ENCODE measurements around the gene CCDC71L.

The CCDC71L gene

DNA sequence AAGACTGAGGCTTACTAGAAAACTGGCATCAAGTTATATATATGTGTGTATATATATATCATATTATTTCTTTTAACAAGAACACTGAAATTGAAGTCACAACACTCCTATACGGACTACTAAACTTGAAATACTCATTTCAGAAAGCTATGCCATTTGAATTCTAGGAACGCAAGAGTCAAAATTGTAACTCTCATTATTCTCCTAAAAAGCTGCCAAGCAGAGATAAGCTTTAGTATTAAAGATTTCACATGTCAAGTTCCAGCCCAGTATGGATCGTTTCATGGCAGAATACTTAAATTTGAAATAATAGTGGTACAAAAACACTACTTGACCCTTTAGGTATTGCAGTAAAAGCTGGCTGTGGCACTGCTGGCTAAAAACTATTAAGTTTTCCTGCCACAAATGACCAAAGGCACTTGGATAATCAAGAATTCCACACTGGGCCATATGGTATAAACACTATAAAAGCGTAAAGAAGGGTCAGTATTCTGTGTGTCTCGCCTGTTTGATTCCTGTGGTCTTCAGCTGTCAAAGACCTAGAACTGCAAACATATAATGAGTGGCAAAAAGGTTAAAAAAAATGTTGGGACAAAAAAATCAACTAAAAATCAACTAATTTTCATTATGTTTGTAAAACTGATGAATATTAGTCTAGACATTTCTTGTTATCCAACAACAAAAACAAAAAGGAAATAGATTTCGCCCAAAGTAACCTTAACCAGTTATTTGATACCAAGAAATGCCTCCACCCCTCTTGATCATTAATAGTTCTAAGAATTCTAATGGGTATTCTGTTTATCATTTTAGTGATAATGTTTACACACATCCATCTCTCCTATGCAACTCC is 2.4 kb downstream of the CCDC71L start:
- no peak for DNase-seq

GRCh38 chr7:106657085-106657991 is 3.6 kb downstream of the CCDC71L start:
- DNase-seq: no peak

GRCh38 chr7:106655703-106656498 is 5.1 kb downstream of the CCDC71L start:
- no peak for DNase-seq

GRCh38 chr7:106653488-106653887 is 7.5 kb downstream of the CCDC71L start:
- no peak for DNase-seq

GRCh38 chr7:106652909-106653308 is 8.0 kb downstream of the CCDC71L start:
- no peak for DNase-seq

- DNase-seq: no peak
These were observed 8.9 kb downstream of the CCDC71L start for GRCh38 chr7:106652092-106652491.

- no peak for DNase-seq
These were observed 14.7 kb downstream of the CCDC71L start for GRCh38 chr7:106646256-106646655.

GRCh38 chr7:106644999-106645398 is 16.0 kb downstream of the CCDC71L start:
- no peak for DNase-seq

GRCh38 chr7:106643216-106644000 is 17.6 kb downstream of the CCDC71L start:
- DNase-seq: no peak

- no peak for DNase-seq
These were observed 19.5 kb downstream of the CCDC71L start for GRCh38 chr7:106641416-106641815.

DNA sequence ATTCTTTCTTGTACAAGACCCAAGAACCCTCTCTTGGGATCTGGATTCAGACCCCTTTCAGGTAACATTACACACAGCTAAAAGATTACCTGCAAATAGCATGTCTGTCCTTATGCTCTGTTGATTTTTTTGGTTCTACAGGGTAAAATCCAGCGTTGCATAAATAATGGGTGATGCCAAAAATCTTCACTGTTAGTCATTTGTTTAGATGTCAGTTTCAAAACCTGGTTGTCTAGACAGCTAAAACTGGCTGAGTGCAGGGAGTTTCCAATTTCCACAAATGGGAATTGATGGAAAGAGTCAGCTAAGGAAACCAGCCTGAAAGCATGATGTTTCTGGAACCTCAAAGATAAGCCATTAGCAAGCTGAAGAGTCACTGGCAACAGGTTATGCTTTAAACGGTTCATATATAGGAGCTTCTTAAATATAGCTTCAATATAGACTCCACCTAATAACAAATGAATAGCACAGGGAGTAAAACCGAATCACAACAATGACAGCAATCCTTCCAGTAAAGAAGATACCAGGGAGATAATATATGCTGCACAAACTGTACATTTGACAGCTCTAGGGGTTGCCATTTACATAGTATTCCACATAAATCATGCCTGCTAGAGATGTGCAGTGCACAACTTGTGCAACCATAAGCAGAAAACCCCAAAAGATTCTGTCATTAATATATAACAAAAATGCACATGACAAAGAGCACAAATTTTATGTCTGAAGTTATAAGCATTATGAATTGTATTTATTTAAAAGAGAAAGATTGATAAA is 20.4 kb downstream of the CCDC71L start:
- DNase-seq: no peak

DNA sequence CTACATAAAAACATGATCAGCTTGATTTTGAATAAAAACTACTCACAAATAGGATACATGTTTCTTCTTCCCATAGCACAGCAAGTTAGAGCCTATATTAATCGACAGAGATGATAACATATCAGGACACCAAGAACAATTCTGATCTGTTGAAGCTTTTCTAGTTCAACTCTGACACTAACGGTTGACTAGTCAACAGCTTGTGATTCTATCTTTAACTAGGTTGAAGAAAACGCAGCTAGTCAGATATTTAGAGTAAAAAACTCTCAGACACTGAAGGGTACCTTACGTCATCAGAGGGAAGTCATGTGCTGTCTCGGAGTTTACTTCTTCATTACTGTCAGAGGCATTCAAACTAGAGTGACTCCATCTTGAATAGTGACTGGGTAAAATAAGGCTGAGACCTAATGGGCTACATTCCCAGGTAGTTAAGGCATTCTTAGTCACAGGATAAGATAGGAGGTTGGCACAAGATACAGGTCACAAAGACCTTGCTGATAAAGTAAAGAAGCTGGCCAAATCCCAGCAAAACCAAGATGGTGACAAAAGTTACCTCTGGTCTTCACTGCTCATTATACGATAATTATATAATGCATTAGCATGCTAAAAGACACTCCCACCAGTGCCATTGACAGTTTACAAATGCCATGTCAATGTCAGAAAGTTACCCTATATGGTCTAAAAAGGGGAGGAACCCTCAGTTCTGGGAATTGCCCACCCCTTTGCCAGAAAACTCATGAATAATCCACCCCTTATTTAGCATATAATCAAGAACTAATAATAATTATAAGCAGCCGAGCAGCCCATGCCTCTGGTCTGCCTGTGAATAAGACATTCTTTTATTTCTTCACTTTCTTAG is 21.3 kb downstream of the CCDC71L start:
- DNase-seq: no peak

GRCh38 chr7:106635411-106635810 is 25.5 kb downstream of the CCDC71L start:
- DNase-seq: no peak

DNA sequence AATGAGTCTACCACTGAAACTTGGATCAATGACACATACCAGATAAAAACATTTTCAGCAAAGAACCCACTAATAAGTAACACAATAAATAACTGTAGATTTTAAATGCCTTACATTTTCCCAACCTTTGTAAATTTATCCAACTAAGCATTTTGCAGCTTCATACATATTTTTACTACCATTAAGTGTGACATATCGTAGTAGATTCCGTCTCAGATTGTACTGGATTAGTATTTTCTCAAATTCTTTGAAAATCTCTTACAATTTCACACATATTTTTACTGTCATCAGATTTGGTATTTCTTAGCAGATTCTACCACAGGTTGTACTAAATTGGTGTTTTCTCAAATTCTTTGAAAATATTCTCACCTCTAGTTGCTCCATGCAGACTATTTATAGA is 26.0 kb downstream of the CCDC71L start:
- DNase-seq: no peak

DNA sequence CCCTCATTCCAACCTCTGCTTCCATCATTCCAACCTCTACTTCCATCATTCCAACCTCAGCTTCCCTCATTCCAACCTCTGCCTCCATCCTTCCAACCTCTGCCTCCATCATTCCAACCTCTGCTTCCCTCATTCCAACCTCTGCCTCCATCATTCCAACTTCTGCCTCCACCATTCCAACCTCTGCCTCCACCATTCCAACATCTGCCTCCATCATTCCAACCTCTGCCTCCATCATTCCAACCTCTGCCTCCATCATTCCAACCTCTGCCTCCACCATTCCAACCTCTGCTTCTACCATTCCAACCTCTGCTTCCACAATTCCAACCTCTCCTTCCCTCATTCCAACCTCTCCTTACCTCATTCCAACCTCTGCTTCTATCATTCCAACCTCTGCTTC is 30.3 kb downstream of the CCDC71L start:
- DNase-seq: no peak

DNA sequence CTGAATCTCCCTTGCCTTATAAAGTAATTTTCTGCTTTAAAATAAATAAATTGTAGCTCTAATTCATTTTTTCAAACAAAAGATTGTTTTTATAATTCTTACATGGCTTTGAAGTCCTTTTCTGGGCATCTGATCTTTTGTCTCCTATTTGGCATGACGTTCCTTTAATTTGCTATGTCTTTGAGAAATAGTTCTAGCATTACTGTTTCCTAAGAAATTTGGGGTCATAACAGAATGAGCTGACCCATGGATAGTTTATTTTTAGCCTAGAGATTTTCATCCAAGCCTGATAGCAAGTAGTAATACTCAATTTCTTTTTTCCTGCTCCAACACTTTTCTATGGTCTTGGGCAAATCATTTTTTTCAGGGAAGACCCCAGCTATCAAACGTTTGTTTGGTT is 31.4 kb downstream of the CCDC71L start:
- no peak for DNase-seq

GRCh38 chr7:106626376-106627164 is 34.4 kb downstream of the CCDC71L start:
- no peak for DNase-seq

DNA sequence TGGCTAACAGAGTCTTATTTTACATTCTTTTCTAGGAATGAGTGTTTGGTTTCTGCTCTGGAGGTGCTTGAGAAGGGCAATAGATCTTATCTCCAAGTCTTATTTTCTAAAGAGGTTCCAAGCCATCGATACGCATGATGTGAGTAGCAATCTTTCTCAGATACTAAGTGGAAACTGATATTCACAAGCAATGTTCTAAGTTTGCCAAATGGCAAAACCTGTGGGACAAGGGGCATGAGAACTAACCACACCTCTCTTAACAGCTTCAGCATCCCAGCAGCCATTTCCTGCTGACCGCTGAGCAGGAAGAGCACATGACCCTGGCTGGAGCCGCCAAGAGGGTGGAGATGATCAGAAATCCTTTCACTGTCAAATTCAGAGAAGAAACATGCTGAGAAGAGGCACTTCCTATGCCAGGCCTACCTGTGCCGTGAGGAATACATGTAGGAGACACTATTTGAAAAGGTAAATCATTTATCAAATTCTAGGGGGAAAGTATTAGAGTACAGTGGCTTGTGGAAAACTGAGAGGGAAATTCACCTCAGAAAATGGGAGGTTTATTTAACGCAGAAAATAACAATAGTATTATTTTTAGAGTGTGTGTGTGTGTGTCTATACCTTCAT is 35.2 kb downstream of the CCDC71L start:
- DNase-seq: no peak

GRCh38 chr7:106623853-106624252 is 37.1 kb downstream of the CCDC71L start:
- no peak for DNase-seq
